Measurements from ENCODE around the gene GRM4.
"Not testable (repeated sequence)": the region's sequence is repeated elsewhere in the genome, so short reads cannot be mapped to it uniquely, and the experiment has no call there.

The GRM4 gene

DNA sequence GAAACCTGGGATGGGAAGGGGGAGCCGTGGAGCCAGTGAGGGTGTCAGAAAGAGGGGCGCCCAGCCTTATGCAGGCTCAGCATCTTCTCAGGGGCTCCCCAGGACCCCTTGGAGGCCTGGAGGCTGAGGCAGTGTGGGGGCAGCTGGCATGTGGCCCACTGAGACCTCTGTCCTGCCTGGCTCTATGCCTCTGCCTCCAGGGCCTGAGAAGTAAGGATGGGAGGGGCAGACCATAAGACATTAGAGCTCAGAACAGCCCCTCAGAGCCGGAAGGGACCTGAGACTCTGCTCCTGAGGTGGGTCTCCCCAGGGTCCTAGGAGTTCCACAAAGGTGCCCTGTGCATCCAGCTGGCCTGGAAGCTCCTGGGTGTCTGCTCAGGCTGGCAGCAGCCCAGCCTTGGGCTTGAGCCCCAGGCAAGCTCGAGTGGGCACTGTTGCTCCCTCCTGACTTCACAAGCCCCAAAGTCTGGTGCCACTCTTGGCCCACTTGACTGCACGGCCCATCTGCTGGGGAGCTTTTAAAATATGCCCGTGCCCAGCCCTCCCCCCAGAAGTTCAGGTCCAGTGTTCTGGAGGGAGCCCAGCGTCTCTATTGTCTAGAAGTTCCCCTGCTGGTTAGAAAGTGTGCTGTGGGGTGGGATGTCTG lies 126.8 kb downstream of the GRM4 start:
- DNase-seq, result no peak

GRCh38 chr6:34018026-34018425 lies 127.9 kb downstream of the GRM4 start:
- DNase-seq, result no peak

DNA sequence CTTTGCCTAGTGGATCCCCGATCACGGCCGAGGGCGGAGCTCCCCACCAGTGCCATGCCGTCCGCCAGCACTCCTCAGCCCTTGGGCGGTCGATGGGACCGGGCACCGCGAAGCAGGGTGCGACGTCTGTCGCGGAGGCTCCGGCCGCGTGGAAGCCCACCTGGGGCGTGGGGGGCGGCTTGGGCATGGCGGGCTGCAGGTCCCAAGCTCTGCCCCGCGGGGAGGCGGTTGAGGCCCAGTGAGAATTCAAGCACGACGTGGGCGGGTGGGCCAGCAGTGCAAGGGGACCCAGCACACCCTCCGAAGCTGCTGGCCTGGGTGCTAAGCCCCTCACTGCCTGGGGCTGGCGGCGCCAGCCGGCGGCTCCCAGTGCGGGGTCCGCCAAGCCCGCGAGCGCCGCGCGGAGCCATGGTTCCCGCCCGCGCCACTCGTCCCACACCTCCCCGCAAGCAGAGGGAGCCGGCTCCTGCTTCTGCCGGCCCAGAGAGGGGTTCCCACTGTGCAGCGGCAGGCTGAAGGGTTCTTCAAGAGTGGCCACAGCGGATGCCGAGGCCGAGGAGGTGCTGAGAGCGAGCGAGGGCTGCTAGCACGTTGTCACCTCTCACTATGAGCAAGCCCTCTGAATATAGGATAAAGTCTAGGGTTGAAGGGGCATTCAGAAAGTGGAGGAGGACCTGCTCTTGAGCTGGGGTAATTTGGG lies 128.6 kb downstream of the GRM4 start:
- DNase-seq, result no peak

DNA sequence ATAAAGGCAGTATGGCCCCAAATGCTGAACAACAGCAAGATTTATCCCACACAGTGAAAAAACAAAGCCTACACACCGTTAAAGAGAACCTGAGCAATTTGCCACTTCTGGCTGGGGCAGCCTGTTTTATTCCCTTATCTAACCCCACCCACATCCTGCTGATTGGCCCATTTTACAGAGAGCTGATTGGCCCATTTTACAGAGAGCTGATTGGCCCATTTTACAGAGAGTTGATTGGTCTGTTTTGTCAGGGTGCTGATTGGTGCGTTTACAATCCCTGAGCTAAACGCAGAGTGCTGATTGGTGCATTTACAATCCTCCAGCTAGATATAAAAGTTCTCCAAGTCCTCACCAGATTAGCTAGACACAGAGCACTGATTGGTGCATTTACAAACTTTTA lies 129.3 kb downstream of the GRM4 start:
- DNase-seq, result not testable (repeated sequence)

DNA sequence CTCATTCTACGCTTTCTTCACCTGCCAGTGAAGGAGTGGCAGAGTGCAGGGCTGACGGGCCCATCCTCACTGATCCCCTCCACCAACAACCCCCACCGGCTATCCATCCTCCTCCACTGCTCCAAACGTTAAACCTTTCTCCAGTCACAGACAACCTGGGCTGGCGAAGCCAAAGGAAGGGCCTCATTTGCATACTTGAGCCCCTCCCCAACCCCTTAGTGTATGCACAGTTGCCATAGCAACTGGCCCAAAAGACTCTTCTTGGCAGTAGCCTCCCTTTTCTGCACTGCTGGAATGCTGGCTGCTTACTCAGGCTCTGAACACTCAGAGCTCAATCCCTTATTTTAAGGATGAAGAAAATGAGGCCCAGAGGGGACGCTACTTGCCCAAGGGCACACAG lies 130.3 kb downstream of the GRM4 start:
- no peak for DNase-seq

- DNase-seq, result no peak
Measured at GRCh38 chr6:34011264-34011663, 134.6 kb downstream of the GRM4 start.

GRCh38 chr6:34005901-34006531 lies 139.9 kb downstream of the GRM4 start:
- DNase-seq, result no peak

DNA sequence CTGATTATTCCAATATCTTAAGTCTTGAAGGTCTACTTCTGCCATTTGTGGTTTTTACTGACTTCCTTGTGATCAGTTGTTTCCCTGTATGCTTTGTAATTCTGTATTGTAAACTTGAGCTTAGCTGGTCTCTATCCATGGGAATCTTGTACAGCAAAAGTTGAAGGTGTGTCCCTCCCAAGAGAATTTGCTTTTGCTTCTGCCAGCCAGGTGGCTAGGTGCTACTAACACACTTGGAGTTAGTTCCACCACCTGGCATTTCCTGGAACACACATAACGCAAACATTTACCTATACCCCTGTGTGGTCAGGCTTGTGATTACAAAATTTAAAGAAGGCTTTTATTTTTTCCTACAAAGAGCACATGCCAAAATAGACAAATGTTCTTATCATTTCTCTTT lies 141.2 kb downstream of the GRM4 start:
- no peak for DNase-seq

GRCh38 chr6:34003962-34004361 lies 141.9 kb downstream of the GRM4 start:
- DNase-seq, result no peak

DNA sequence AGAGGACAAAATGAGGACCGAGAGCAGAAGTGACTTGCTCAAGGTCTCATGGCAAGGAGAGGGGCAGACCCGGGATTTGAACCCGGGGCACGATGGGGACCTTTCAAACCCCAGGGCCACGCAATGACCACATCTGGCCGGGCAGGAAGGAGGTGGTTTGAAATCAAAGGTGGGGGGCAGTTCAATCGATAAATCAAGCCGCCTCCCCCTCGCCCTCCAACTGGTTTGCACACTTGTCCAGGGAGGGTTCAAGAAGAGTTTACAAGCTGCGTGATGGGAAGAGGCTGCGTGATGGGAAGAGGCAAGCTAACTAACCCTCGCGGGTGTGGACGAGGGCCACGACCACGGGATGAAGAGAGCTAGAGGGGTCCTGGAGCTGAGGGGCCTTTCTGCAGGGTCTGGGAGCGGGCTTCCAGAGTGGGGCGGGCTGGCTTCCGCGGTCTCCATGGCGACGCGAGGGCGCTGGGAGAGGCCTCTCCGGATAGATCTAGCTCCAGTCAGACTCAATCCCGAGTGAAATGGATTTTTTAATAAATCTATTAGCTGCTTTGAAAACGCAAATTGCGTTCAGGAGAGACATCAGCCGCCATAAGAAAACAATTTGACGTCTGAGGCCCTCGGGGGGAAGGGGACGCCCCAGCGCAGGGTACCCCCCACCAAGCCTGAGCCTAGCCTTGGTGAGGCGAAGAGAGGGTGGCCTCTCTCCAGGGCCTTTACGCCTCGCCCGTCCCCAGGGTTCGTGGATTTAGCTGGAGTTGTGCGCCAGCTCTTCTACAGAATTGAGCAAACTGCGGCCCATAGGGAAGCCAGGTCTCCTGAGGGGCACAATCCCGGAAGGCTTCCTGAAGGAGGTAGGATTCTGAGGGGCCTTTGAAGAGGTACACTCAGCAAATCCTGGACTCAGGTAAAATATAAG lies 143.9 kb downstream of the GRM4 start:
- DNase-seq, result no peak

- no peak for DNase-seq
Measured at GRCh38 chr6:34000281-34000680, 145.6 kb downstream of the GRM4 start.

- DNase-seq, result no peak
Measured at GRCh38 chr6:33999567-33999966, 146.3 kb downstream of the GRM4 start.

GRCh38 chr6:33998660-33999059 lies 147.2 kb downstream of the GRM4 start:
- DNase-seq, result no peak

DNA sequence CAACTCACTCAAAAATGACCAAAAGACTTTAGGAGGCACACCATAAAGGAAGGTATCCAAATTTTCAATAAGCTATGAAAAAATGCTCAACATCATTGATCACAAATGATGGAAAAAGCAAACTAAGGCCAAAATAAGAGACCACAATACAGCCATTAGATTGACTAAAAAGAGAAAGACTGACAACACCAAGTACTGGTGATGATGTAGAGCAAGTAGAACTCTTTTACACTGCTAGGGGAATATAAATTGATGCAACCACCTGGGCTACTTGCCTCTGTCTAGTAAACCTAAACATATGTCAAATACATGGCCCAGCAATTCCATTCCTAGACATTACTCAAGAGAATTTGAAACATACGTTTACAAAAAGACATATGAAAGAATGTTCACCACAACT lies 148.6 kb downstream of the GRM4 start:
- no peak for DNase-seq

DNA sequence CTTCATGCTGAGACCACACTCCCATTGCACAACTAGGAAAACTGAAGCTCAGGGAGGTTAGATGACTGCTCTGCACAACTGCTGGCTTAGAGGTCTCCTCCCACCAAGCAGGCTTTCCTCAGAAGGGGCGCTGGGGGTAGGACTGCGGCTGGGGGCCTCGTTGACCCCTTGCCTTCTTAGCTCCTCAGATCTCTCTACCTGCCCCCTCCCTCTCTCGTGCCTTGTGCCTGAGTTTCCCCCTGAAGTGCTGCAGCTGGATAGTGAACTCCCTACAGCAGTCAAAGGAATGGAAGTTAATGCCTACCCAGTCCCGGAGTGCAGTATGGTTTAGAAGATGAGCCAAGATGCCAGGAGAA lies 149.8 kb downstream of the GRM4 start:
- no peak for DNase-seq

GRCh38 chr6:33995309-33996119 lies 150.4 kb downstream of the GRM4 start:
- no peak for DNase-seq

DNA sequence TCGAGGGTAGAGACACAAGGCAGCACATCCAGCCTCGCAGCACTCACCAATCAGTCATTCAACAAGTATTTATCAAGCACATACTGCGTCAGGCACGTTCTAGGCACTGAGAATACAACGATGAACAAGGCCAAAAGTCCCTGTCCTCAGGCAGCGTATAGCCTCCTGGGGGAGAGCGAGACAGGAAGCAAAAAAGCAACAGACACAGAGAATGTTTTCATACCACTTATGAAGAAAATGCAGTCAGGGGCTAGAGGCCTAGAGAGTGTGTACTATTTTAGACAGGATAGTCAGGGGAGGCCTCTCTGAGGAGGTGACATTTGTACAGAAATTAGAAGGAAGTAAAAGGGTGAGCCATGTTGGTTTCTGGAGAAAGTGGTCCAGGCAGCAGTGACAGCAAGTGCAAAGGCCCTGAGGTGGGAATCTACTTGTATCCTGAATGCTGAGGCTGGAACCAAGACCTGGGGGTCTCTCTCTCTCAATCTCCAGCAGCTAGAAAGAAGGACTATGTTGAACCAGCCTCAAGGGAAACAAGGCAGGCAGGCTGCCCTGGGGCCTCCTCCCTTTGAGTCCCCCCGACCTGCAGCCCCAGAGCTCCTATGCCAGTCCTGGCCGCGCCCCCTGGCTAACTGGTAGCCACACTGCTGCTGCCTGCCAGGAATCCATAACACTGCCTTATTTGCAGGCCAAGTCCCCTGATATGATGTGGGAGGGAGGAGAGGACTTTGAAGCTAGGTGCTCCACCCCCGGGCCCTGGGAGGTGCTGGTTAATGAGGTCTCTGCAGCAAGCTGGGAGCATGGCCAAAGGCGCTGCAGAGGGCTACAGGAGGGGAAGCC lies 151.2 kb downstream of the GRM4 start:
- DNase-seq, result no peak

- no peak for DNase-seq
Measured at GRCh38 chr6:33993653-33994471, 152.0 kb downstream of the GRM4 start.

- DNase-seq, result no peak
Measured at GRCh38 chr6:33993091-33993490, 152.8 kb downstream of the GRM4 start.

DNA sequence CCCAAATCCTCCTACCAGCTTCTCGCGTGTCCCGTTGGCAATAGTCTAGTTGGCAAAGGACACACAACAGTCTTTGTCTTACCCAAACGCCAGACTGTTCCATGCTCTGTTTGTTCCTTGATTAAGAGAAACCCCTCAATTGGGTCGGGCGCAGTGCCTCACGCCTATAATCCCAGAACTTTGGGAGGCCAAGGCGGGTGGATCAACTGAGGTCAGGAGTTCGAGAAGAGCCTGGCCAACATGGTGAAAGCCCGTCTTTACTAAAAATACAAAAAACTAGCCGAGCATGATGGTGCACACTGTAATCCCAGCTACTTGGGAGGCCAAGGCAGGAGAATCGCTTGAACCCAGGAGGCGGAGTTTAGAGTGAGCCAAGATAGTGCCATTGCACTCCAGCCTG lies 153.7 kb downstream of the GRM4 start:
- DNase-seq, result no peak

GRCh38 chr6:33991610-33992009 lies 154.3 kb downstream of the GRM4 start:
- no peak for DNase-seq
